ENCODE results near the gene SCYGR1.
"Not testable (repeated sequence)": the region's sequence is repeated elsewhere in the genome, so short reads cannot be mapped to it uniquely, and the experiment has no call there.

Gene SCYGR1

DNA sequence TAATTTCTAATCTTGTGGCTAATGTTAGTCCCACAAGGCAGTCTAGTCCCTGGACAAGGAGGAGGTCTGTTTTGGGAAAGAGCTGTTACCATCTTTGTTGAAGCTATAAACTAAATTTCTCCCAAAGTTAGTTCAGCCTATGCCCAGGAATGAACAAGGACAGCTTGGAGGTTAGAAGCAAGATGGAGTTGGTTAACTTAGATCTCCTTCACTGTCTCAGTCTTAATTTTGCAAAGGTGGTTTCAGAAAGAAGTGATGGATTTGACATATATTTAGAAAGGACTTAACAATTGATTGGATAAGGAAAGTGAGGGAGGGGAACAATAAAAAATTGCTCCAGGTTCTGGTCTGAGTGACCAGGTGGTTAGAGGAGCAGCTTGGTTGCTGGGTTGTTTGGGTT lies 14.6 kb upstream of the SCYGR1 start:
- no peak for DNase-seq

DNA sequence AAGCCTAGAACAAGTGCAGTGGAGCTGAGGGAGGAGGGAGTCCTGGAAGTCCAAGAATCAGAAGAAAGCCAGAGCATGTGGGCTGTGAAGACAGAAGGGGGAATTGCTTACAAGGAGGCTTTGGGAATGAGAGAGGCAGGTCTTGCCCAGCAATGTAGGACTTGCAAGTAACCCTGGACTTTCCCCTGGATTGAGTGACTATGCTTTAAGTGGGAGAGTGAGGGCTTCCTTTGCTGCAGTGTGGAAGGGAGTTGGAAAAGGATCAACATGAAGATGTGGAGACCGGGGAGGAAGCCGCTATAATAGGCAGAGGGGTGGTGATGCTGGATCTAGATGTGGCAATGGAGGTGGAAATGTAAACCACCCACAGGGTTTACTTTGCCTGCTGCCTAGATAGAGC lies 13.8 kb upstream of the SCYGR1 start:
- DNase-seq = no peak

DNA sequence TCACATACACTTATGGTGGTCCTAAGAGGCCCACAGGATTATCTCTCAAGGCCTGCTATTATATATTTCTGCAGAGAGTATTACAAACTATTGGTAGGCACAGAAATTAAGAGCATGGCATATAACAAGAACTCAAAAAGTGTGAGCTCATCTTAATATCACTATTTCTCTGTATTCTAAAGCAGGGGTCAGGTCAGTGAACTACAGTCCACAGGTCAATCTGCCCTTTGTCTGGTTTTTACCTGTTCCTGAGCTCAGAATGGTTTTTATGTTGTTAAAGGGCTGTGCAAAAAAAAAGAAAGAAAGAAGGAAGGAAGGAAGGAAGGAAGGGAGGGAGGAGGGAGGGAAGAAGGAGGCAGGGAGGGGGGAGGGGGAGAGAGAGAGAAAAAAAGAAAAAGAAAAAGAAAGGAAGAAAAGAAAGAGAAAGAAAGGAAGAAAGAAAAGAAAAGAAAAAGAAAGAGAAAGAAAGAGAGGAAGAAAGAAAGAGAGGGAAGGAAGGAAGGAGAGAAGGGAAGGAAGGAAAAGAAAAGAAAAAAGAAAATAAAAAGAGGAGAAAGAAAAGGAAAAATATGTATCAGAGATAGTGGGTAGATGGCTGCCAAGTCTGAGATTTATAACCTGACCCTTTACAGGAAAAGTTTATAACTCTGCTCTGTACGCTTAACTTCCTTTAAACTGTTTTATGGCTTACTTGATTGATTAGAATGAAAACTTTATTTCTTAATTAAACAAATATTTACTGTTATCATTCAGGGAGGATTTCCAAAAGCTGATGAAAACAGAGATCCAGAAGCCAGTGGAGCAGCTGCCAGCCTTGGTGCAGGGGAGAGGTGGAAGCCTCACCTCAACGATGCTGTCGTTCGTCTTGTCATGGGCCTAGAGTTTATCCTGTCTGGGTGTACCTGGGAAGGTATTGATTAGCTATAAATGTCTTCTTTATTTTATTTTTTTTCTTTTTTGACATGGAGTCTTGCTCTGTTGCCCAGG lies 11.2 kb upstream of the SCYGR1 start:
- no peak for DNase-seq

DNA sequence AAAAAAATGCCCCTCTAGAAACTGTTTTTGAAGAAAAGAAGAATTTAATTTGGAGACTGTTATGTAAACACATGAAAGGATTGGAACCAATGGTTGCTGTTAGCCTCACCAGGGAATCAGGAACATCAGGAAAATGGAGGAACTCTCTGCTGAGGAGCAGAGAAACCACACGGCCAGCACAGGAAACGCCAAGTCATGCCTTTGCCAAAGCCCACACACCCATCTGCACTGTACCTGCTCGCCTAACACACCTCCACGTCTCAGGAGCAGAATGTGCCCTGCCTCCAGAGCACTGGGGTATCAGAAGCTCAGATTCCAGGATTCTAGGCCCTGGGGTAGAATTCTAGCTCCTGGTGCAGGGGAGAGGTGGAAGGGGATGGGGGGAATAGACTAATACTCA lies 9.8 kb upstream of the SCYGR1 start:
- no peak for DNase-seq

DNA sequence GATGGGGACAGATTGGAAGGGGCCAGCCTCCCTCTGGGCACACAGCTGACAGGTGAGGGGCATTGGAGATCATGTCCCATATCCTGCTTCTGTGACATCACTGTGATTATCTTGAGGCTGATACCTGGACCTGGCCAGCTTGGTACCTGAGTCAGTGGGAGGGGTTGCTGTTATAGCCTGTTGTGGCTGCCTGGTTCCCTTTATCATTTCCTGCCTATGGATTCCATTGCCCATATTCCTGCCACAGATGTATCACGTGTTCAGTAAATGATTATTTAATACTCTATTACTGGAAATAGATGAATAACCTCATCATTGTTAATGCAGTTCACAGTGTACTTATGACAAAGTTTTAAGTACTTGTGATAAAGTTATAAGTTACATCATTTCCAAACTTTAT lies 7.8 kb upstream of the SCYGR1 start:
- DNase-seq = no peak

DNA sequence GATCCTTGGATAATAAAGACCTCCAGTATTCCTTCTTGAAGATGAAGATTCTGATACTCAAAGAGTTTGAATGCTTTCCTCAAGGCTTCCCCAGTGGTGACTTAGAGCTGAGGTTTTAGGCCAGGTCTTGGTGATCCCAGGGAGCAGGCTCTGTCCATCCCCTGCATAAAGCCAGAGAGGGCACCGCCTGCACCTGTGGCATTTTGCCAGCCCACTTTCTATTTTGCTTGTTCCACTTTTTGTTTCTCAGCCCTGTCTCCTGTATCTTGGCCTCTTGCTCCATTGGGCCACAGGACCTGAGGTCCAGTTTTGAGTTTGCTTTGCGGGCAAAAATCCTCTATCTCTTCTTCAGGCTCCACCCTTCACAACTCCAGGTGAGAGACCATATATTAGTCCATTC lies 6.7 kb upstream of the SCYGR1 start:
- no peak for DNase-seq

DNA sequence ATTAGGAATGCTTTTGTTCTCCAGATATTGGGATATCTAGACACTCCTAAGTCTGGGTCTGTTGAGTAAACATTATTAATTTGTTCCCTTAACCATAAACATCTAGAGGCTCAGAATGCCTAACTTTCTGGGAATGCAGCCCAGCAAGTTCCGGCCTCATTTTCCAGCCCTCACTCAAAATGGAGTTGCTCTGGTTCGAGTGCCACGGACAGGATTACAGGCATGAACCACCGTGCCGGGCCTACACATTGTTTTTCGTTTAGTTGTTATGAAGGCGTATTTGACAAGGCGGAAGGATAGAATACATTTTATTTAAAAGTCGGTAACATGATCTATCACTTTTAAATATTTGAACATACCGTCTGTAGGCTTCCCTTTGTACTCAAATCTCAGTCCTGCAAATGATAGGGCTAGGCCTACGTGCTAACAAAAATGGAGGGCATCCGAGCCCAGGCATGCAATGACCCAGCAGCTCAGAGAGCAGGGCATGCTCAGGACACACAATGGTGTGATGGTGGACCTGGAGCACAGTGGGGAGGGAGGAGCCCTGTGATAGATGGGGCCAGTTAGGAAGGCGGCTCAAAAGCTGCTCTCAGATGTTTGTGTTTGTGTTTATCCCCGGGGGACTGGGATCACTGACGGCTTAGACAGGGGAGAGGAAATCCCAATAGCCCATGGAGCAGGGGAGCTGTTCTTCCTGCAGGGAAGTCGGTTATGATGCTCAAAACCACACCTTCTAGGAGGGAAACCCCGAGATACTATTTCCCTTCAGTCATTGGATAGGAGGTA lies 2.9 kb upstream of the SCYGR1 start:
- no peak for DNase-seq

DNA sequence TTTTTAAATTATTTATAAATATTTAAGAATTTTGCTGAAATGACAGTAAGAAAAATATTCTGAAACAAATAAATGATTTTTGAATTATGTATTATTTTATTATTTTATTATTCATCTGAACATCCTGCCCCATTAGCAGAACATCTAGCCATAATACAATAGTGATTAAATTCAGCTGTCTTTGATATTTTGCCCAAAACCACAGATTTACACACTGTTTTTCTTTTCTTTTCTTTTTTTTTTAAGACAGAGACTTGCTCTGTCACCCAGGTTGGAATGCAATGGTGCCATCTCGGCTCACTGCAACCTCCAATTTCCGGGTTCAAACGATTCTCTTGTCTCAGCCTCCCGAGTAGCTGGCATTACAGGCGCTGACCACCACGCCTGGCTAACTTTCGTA lies 1.9 kb upstream of the SCYGR1 start:
- DNase-seq = no peak

DNA sequence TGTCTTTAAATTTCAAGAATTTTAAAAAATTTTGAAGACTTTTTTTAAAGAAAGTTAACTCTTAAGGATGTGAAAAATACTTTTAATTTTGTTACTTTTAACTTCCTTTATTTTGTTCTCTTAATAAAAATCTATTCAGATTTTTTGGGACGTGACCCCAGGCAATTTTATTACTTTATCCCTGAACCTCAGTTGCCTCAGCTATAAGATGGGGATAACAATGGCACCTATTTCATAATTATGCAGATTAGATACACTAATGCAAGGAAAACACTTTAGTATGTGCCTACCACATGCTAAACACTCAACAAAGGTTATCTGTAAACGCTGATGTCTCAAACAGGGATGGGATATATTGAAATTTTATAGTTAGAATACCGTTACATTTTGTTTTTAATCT lies 1.5 kb upstream of the SCYGR1 start:
- DNase-seq = no peak

DNA sequence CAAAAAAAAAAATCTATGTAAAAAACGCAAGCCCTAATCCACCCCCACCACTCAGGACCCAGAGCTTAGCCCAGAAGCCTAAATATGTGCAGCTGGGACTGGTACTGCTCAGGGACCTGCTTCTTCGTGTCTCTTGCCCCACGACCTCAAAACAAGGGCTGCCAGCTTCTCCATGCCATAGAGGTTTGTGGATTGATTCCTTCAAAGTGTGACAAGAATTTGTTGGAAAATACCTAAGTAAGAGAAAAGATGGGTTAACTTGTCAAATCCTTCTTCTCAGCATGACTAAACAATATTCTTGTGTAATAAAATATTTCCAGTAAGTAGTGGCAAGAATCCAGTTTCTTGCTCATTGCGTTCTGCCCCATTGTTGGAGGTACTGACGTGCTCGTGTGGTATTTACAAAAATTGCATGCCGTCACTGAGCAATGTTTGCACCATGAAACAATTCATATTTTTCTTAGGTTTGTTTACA lies 825 bp upstream of the SCYGR1 start:
- DNase-seq = no peak

DNA sequence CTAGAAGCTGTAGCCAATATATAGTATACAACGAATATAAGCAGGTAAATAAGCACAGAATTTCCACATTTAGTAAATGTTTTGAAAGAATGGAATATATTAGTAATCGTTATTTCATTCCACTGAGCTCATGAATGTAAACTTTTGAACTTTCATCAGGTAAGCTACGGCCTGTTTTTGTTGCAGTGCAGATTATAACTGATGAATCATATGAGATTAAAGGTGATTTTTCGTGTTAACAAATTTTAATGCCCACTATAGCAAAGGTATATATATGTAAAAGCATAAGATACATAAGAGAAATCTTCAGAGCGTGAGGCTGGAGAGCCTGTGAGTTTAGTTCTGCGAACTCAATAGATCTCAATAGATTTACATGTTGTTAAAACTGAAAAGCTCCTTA lies 1.1 kb downstream of the SCYGR1 start:
- DNase-seq = no peak

DNA sequence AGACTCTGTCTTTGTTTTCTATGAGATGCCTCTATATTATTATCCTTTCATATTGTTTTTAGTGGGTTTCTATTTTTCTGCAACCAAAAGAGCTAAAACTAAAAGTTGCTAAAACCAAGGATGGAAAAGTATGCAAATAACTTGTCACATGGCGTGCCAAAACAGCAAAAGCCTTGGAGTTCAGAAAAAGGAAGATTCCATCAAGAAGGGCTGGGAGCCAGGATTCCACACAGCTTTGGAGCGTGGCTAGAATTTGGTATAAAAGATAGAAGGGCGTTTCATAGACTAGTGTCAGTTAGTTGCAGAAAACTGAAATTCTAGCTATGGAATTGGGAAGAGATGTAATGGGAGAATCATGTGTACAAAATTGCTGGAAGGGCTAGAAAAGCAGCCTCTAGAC lies 4.1 kb downstream of the SCYGR1 start:
- no peak for DNase-seq

DNA sequence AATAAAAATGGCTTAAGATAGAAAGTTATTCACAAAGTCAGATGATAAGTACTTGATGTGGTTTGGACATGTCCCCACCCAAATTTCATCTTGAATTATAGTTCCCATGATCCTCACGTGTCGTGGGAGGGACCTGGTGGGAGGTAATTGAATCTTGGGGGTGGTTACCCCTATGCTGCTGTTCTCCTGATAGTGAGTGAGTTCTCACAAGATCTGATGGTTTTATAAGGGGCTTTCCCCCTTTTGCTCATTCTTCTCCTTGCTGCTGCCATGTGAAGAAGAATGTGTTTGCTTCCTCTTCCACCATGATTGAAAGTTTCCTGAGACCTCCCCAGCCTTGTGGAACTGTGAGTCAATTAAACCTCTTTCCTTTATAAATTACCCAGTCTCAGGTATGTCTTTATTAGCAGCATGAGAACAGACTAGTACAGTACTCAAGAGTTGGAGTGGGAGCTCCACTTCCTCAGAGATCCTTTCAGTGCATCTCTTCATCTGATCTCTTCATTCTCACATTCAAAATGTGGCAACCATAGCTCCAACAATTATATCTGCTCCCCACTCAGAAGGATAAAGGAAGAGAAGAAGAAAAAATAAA lies 5.4 kb downstream of the SCYGR1 start:
- not testable (repeated sequence) for DNase-seq

DNA sequence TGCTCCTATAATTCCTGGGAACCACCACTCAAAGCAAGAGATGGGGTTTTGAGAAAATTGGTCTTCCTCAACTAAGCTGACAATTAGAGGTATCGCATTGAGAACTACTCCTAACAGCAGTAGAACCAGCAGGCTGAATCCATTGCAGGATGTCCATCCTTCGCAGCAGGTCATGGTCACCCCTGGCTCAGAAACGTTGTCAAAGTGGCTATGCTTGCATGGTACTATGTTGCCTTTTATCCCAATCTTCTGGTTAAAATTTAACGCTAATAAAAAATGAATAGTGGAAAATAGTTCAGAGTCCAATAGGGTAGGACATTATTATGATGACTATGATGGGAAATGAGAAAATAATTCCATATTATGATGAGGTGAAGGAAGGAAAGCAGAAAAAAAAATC lies 8.7 kb downstream of the SCYGR1 start, which contains the start of gene TM4SF20:
TM4SF20 (minus strand) TSS at position 212 of the 400 bp plus-strand sequence; CDS start at position 174, 38 bp downstream.
- no peak for DNase-seq

DNA sequence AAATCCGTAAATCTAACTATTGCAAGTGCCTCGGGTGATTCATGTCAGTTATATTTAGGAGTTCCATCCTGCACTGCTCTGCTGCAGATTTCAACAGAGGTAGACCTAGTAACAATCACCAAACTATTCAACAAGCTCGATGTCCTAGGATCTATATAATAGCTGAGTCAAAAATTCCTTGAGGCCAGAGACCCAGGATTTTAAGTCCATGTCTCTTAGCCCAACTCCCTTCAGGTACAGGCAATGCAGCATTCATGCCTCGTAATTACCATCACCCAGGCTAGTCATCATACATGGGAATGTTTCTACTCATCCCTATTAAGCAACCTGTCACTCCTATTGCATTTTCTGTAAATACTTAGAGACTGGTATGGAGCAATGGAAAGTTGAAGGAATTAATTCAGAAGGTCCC lies 9.4 kb downstream of the SCYGR1 start:
- DNase-seq = no peak

DNA sequence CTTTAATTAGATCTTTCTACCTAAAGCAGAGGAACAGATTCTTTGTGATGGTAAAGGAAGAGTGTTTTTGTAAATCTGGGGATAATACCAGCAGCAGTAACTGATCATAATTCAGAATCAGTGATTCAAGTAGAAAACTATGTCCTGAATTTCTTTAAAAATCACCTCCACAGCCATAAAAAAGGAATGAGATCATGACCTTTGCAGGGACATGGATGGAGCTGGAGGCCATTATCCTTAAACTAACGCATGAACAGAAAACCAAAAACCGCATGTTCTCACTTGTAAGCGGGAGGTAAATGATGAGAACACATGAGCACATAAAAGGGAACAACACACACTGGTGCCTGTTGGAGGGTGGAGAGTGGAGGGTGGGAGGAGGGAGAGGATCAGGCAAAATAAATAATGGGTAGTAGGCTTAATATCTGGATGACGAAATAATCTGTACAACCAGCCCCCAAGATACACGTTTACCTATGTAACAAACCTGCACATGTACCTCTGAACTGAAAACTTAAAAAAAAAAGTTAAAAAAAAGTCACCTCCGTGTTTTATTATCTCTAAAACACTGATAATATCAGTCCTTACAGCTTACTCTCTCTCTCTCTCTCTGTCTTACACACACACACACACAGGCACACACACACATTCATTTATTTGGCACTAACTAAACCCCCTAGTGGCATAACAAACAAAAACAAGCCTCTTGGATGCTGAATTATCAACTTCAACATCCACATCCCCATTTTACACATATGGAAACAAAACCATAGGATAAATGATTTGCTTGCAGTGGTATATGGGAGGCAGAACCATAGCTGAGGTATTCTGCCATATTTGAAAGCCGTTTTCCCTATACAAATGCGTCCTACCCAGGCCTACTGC lies 10.0 kb downstream of the SCYGR1 start:
- DNase-seq = no peak

DNA sequence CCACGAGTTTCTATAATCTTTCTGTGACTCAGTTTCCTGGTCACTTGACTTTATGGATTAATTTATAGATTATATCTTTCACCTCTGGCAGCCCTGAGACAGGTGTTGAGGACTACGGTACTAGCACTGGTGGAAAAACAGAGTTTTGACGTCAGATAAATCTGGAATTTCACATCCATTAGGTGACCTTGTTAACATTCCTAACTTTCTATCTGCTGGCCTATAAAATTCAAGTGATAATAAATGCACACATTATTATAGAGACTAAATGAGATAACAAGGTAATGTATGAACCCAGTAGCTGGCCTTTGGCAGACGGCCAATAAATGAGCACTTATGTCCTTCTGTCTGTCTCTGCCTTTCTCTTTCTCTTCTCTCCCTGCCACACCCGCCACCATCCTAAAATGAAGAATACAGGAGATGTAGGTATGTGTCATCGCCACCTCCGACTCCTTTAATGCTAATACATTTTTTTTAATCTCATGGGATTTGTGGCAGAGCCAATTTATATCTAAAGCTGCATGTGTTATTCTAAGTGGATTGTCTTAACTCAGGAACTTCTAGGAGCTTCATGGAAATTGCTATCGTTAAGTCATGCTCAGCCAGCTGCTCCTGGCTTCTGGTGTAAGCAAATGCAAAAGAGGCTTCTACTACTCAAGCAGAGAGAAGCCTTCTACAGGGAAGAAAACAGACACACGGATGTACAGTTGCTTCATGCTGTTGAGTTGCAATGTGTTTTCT lies 10.9 kb downstream of the SCYGR1 start:
- DNase-seq = no peak

DNA sequence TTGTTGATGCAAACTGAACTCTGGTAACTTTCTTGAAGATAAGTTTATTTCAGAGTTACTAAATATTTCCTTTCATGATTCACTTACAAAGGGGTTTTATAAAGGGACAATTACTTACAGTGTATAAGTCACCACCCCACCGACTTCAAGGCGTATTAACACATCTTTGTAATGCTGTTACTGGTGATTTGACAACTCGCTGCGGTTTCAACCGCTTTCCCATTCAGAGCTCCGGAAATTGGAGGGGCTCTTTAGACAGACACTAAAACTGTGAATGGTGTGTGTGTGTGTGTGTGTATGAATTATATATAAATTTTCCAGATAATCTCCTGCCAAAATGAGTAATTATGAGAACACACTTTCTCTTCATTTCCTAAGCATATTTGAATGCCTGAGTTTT lies 13.6 kb downstream of the SCYGR1 start:
- DNase-seq = peak; percentile 12

DNA sequence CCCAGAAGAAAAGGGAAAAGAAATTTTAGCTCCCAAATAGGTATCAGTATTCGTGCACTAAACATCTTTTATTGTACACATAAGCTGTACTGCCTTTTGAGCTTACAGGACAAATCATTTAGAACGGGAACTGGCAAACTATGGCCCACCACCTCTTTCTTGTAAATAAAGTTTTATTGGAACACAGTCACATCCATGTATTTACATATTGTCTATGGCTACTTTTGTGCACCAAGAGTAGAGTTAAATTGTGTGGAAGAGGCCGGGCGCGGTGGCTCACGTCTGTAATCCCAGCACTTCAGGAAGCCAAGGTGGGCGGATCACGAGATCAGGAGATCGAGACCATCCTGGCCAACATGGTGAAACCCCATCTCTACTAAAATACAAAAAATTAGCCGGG lies 14.4 kb downstream of the SCYGR1 start:
- no peak for DNase-seq

DNA sequence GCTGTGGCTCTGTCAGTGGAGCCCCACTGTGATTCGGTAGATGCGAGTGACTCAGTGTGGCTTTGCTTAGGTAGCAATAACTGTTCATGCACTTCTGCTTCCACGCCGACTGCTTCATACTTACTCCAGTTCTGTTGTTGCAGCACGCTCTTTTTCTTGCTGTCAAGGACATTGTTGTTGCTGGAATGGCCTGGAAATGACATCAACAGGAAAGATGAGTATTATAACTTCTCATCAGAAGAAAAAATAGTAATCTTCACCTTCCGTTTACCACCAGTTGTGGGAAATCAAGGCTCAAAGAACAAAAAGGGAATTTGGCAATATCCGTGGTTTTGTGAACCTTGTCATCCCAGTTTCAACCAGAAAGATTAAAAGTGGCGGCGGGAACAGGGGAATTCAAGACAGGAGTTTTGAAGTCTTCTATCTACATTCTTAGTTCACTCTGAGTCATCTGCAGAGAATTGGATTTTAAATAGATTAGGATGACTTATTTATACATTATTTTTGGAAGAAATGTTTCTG lies 16.9 kb downstream of the SCYGR1 start:
- DNase-seq = peak; percentile 5

DNA sequence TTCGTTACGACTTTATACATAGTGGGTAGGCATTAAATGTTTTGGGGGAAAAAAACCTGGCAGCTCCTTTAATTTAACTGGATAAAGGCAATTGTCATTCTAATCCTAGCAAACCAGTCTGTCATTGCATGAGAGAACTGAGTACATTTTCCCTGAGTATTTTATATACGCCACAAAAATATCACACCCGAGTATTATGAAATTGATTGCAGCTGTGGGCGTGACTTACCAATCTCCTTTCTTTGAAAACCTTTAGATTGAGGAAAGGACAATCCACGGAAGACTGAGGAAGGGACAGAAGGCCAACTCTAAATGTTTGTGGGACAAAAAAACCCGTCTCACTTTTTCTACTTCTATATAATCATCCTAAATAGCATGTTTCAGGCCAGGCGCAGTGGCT lies 17.7 kb downstream of the SCYGR1 start:
- DNase-seq = no peak
